GM06990 (cell line): Measurements from ENCODE around the gene GRIK4.
A peak's percentile ranks its signal among the peaks of the same experiment; 100 is the strongest.

ENCODE experiments used
- DNase-seq: peaks from one replicate; pipeline ENCODE4 v3.0.0-alpha.2; 2011; ENCODE audit not compliant: insufficient read length; ENCODE audit errors: extremely low read depth
- H3K27me3 ChIP-seq: replicated peaks from 2 replicates; pipeline ENCODE4 v1.6.0; 2011; ENCODE audit warnings: low read length; ENCODE audit not compliant: control insufficient read depth, insufficient read depth
- H3K36me3 ChIP-seq: 2 replicates; pipeline ENCODE4 v1.5.1; 2011; ENCODE audit warnings: low read length; ENCODE audit not compliant: control insufficient read depth, insufficient read depth
- H3K4me3 ChIP-seq: replicated peaks from 2 replicates; pipeline ENCODE4 v1.5.1; 2011; ENCODE audit warnings: low read depth, mild to moderate bottlenecking, control low read depth, low read length
- TF ChIP-seq, protein P1 (sequence below): IDR thresholded peaks from 2 replicates; pipeline ENCODE4 v1.5.1; 2011; ENCODE audit warnings: low read length, control low read depth, mild to moderate bottlenecking, inconsistent platforms; ENCODE audit not compliant: insufficient read depth, poor library complexity, severe bottlenecking

GRIK4 gene

DNA sequence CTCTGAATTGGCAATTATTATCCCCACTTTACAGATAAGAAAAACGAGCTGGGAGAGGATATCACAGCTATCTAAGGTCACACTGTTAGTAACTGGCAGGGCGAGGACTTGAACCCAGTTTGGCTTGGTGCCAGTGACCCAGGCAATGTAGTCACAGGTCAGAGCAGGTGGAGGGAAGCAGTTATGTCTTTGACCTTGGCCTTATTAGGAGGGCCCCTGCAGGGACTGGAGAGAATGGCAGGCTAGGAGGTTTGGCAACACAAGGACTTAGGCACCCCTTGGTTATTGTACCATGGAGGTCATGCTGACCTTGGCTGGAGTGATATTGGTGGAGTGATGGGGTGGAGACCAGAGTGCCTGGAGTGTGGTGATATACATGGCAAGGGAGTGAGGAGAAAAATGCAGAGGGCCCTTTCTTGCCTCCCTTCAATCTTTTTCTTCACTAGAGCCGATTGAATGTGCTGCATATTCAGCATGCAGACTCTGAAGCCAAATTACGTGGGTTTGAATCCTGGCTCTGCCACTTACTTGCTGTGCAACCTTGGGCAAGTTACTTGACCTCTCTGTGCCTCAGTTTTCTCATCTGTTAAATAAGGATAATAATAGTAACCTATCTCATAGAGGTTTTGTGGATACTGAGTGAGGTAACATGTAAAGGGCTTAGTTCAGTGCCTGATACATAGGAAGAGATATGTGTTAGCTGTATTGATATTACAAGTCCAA is 419.7 kb downstream of the GRIK4 start:
- no peak overlapping the region for H3K4me3 ChIP-seq
- H3K27me3 ChIP-seq: no peaks in the 10 kb centered on the region
- TF ChIP-seq, protein P1, sequence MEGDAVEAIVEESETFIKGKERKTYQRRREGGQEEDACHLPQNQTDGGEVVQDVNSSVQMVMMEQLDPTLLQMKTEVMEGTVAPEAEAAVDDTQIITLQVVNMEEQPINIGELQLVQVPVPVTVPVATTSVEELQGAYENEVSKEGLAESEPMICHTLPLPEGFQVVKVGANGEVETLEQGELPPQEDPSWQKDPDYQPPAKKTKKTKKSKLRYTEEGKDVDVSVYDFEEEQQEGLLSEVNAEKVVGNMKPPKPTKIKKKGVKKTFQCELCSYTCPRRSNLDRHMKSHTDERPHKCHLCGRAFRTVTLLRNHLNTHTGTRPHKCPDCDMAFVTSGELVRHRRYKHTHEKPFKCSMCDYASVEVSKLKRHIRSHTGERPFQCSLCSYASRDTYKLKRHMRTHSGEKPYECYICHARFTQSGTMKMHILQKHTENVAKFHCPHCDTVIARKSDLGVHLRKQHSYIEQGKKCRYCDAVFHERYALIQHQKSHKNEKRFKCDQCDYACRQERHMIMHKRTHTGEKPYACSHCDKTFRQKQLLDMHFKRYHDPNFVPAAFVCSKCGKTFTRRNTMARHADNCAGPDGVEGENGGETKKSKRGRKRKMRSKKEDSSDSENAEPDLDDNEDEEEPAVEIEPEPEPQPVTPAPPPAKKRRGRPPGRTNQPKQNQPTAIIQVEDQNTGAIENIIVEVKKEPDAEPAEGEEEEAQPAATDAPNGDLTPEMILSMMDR: peak; percentile 43
- no peak for DNase-seq
- no peaks in the 10 kb centered on the region for H3K36me3 ChIP-seq

DNA sequence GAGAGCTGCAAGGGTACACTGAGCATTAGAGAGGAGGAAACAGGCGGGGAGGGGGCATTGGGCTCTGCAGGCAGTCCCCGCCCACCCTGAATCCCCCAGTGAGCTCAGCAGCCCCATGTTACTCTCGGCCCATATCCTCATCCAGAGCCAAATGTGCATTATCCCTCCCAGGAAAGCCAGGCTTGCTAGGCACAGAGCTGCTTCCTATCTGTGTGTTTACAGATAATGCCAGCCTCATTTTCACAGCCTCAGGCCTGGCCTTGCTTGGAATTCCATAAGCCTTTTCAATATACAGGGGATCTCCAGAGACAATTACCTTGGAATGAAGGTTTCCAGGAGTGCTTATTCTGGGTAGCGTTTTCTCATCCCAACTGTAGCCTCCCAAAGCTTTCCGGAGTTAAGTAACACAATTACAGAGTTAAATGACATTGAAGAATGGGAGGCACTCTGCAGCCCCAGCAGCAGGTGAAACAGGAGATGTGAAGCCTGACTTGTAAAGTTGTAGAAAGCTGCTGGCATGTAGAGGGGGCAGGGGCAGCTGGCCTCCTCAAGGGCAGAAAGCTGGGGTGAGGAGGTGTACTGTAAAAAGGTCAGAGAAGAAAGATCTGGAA is 420.9 kb downstream of the GRIK4 start:
- DNase-seq: no peak
- peaks cover 2% of the 10 kb centered on the region; the same call in 1 of the 2 replicates for H3K27me3 ChIP-seq
- H3K4me3 ChIP-seq: no peak overlapping the region
- TF ChIP-seq, protein P1: no peak
- no peaks in the 10 kb centered on the region for H3K36me3 ChIP-seq

DNA sequence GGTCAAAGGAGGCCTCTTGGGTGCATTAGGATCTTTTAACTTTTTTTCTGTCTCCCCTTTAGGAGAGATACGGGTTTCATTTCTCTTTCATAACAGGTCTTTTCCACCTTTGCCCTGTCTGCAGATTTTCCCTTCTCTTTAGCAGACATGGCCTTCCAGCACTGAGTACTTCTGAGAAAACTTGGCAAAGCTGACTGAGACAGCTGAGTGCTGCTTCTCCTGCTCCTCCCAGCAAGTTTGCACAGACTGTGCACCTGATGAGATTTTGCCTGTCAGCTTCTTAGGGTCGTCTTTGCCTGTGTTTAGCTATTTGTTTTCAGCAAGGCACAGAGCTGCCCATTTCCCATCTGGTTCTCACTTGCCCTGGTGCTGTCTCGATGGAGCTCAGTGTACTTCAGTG is 424.8 kb downstream of the GRIK4 start:
- DNase-seq: no peak
- Histone ChIP-seq H3K4me3 (no peak overlapping the region), H3K27me3 (peaks cover 2% of the 10 kb centered on the region), H3K36me3 (no peaks in the 10 kb centered on the region)
- TF ChIP-seq, protein P1: no peak

DNA sequence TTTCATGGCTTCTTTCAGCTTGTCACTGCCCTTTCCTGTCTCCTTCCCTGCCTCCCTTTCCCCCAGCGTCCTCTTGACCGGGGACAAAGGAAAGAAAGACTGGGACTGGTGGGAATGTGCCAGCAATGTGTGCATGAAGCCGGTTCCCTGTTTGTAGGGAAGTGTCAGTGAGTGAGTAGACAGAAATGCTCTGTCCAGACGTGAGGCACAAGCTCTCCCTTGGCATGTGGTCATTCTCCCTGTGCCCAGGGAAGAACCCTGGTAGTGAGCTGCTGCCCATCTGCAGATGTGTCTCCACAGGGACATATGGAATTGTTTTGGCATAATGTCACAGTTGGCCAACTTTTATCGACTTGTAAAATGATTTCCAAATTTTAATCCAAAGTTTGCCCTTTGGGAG is 426.0 kb downstream of the GRIK4 start:
- TF ChIP-seq, protein P1: no peak
- DNase-seq: no peak
- no peaks in the 10 kb centered on the region for H3K36me3 ChIP-seq
- H3K4me3 ChIP-seq: no peak overlapping the region
- H3K27me3 ChIP-seq: peaks cover 2% of the 10 kb centered on the region

DNA sequence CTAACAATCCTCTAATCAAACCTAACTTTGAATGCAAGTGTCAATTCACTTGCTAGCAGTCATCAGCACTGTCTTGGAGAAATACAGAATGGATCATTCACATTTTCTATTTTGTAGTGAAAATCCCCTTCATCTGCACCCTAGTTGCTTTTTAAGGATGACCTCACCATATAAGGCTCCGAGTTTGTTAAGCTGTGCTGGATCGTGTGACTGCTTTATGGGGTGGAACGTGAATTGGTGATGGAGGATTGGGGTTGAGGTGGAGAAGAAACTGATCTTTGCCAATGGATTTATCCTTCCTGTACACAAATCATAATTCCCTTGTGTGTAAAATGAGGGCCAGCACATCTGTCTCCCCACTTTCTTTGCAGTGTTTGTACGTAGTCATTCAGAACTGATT is 426.7 kb downstream of the GRIK4 start:
- Histone ChIP-seq H3K27me3 (peaks cover 2% of the 10 kb centered on the region), H3K4me3 (no peak overlapping the region), H3K36me3 (no peaks in the 10 kb centered on the region)
- TF ChIP-seq, protein P1: no peak
- no peak for DNase-seq
